Neural progenitor cell (in vitro differentiated cells): ENCODE results near the gene NDUFB4. TPM values are rescaled to one million over a fixed set of nuclear protein-coding genes. Genes with fewer than 3 reads are reported as not detected.
"Not testable (repeated sequence)": the region's sequence is repeated elsewhere in the genome, so short reads cannot be mapped to it uniquely, and the experiment has no call there.

ENCODE experiments used
- DNase-seq: peaks from one replicate; pipeline ENCODE4 v3.0.0-alpha.2; 2016; ENCODE audit warnings: low spot score
- H2AFZ ChIP-seq: fragments of 200-600 bp; sonication (generic); replicated peaks from 2 replicates; pipeline ENCODE4 v1.6.1; 2016; ENCODE audit warnings: antibody characterized with exemption
- H3F3A ChIP-seq: fragments of 200-600 bp; sonication (generic); 2 replicates; pipeline ENCODE4 v1.6.1; 2016; ENCODE audit warnings: antibody characterized with exemption, low read depth
- H3K27ac ChIP-seq: fragments of 200-600 bp; sonication (generic); 2 replicates; pipeline ENCODE4 v1.5.1; 2016; ENCODE audit warnings: mild to moderate bottlenecking
- H3K27me3 ChIP-seq: fragments of 200-600 bp; sonication (generic); 2 replicates; pipeline ENCODE4 v1.6.1; 2016; ENCODE audit warnings: mild to moderate bottlenecking, moderate library complexity
- H3K36me3 ChIP-seq: fragments of 200-600 bp; sonication (generic); 2 replicates; pipeline ENCODE4 v1.5.1; 2016
- H3K4me1 ChIP-seq: fragments of 200-600 bp; sonication (generic); 2 replicates; pipeline ENCODE4 v1.6.1; 2016; ENCODE audit warnings: mixed run types
- H3K4me2 ChIP-seq: fragments of 200-600 bp; sonication (generic); 2 replicates; pipeline ENCODE4 v1.6.1; 2016
- H3K4me3 ChIP-seq: fragments of 200-600 bp; sonication (generic); 2 replicates; pipeline ENCODE4 v1.5.1; 2016
- H3K79me2 ChIP-seq: fragments of 200-600 bp; sonication (generic); 2 replicates; pipeline ENCODE4 v1.6.1; 2016; ENCODE audit warnings: low read depth
- H3K9ac ChIP-seq: fragments of 200-600 bp; sonication (generic); 2 replicates; pipeline ENCODE4 v1.6.1; 2016
- H3K9me3 ChIP-seq: fragments of 200-600 bp; sonication (generic); 2 replicates; pipeline ENCODE4 v1.5.1; 2016; ENCODE audit warnings: low read depth
- H4K20me1 ChIP-seq: fragments of 200-600 bp; sonication (generic); 2 replicates; pipeline ENCODE4 v1.6.1; 2016; ENCODE audit warnings: low read depth
- H3K27ac Mint-ChIP-seq: 3 replicates; pipeline ENCODE4 v1.8.0; 2021; ENCODE audit warnings: mixed read lengths
- H3K27me3 Mint-ChIP-seq: 2 replicates; pipeline ENCODE4 v1.8.0; 2022; ENCODE audit warnings: low read depth, mild to moderate bottlenecking, inconsistent platforms, moderate library complexity, mixed read lengths; ENCODE audit not compliant: insufficient read depth
- H3K36me3 Mint-ChIP-seq: 3 replicates; pipeline ENCODE4 v1.8.0; 2021; ENCODE audit warnings: mixed read lengths
- H3K4me1 Mint-ChIP-seq: 3 replicates; pipeline ENCODE4 v1.8.0; 2021; ENCODE audit warnings: mixed read lengths
- H3K4me3 Mint-ChIP-seq: 3 replicates; pipeline ENCODE4 v1.8.0; 2021; ENCODE audit warnings: mild to moderate bottlenecking, moderate library complexity, mixed read lengths
- H3K9me3 Mint-ChIP-seq: 3 replicates; pipeline ENCODE4 v1.8.0; 2020; ENCODE audit warnings: mixed read lengths
- EZH2 ChIP-seq: fragments of 200-600 bp; sonication (generic); IDR thresholded peaks from 2 replicates; pipeline ENCODE4 v1.6.1; 2017; ENCODE audit warnings: antibody characterized with exemption, mild to moderate bottlenecking, moderate library complexity
- EZH2phosphoT487 ChIP-seq: fragments of 200-600 bp; sonication (generic); IDR thresholded peaks from 2 replicates; pipeline ENCODE4 v1.6.1; 2017; ENCODE audit warnings: antibody characterized with exemption
- total RNA-seq: library from RNA; depleted of rRNA; stranded (reverse); fragments of >200 nt; gene quantifications from 2 replicates; pipeline ENCODE4 v1.2.3, GENCODE V29; 2015; ENCODE audit warnings: low replicate concordance
- TF ChIP-seq, protein P1 (sequence below): fragments of 200-600 bp; sonication (generic); IDR thresholded peaks from 2 replicates; pipeline ENCODE4 v1.5.1; 2017; ENCODE audit warnings: antibody characterized with exemption, mild to moderate bottlenecking

The NDUFB4 gene
- total RNA-seq, 1 donor from 2014 or later: 132 TPM

DNA sequence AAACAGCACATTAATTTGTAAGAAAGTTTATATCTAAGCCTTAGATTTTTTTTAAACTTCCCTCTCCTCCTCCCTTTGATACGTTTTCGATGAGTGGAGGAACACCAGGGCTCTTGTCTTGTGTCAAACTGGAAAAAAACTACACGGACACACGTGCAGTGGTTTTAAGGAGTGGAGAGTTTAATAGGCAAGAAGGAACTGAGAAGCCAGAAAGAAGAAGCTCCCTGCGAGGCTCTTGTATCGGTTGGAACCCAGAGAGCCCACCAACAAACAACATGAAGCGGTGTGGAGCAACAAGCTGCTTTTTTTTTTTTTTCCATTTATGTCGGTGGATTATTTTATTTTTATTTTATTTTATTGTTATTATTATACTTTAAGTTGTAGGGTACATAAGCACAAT, 18.6 kb downstream of the NDUFB4 start:
- no peaks in the 10 kb centered on the region for H4K20me1 ChIP-seq
- no peaks in the 10 kb centered on the region for H3K27me3 ChIP-seq
- H3K4me1 ChIP-seq: no peaks in the 10 kb centered on the region
- no peak overlapping the region for H3K27ac Mint-ChIP-seq
- no peaks in the 10 kb centered on the region for H3K36me3 Mint-ChIP-seq
- H3K9ac ChIP-seq: no peak overlapping the region
- no peaks in the 10 kb centered on the region for H3K36me3 ChIP-seq
- DNase-seq: no peak
- TF ChIP-seq EZH2: no peak
- no peak for TF ChIP-seq EZH2phosphoT487
- TF ChIP-seq, protein P1, sequence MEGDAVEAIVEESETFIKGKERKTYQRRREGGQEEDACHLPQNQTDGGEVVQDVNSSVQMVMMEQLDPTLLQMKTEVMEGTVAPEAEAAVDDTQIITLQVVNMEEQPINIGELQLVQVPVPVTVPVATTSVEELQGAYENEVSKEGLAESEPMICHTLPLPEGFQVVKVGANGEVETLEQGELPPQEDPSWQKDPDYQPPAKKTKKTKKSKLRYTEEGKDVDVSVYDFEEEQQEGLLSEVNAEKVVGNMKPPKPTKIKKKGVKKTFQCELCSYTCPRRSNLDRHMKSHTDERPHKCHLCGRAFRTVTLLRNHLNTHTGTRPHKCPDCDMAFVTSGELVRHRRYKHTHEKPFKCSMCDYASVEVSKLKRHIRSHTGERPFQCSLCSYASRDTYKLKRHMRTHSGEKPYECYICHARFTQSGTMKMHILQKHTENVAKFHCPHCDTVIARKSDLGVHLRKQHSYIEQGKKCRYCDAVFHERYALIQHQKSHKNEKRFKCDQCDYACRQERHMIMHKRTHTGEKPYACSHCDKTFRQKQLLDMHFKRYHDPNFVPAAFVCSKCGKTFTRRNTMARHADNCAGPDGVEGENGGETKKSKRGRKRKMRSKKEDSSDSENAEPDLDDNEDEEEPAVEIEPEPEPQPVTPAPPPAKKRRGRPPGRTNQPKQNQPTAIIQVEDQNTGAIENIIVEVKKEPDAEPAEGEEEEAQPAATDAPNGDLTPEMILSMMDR: no peak
- H2AFZ ChIP-seq: no peak overlapping the region
- H3K9me3 Mint-ChIP-seq: no peaks in the 10 kb centered on the region
- H3K9me3 ChIP-seq: no peaks in the 10 kb centered on the region
- H3K4me1 Mint-ChIP-seq: peaks cover 5% of the 10 kb centered on the region
- no peak overlapping the region for H3K4me3 ChIP-seq
- H3K79me2 ChIP-seq: no peaks in the 10 kb centered on the region
- H3K27ac ChIP-seq: no peak overlapping the region
- H3K4me2 ChIP-seq: no peak overlapping the region
- no peaks in the 10 kb centered on the region for H3K27me3 Mint-ChIP-seq
- H3F3A ChIP-seq: no peaks in the 10 kb centered on the region
- no peak overlapping the region for H3K4me3 Mint-ChIP-seq

DNA sequence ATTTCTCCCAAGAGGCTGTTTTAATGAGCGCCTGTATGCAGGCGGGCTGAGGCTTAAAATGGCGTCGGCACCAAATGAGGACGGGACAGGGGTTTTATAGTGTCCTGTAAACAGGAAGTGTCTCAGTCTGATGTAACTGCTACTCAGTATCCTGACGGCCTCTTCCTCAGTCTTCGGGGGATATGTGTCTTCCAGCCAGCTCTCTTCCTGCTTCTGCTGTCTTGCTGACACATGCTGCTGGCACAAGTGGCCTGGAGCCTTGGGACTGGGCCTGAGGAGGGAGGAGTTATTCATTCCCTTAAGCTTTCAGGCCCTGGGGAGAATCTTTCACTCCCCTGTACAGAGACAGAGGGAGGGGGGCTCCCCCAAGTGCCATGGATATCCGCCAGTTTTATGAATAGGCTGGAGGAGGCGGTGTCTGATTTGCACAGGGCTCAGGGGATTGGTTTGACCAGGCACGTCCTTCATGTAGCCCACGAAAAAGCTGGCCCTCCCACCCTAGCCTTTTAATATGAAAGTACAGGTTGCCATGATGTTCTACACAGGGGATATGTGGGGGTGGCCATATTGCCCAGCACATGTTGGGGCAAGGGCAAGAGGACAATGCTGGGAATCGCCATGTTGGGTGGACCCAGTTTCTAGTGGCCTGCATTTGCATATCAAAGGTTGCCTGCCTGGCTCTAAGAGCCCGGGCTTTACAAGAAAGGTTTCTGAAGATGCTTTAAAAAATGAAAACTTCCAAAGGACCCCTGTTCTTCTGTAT, 19.9 kb downstream of the NDUFB4 start:
- H3K36me3 Mint-ChIP-seq: no peaks in the 10 kb centered on the region
- no peaks in the 10 kb centered on the region for H4K20me1 ChIP-seq
- H3K4me3 Mint-ChIP-seq: no peak overlapping the region
- H3K4me2 ChIP-seq: no peak overlapping the region
- no peaks in the 10 kb centered on the region for H3K27me3 ChIP-seq
- peak overlapping the region; percentile 64 for H2AFZ ChIP-seq
- TF ChIP-seq EZH2 (no peak), EZH2phosphoT487 (no peak)
- TF ChIP-seq, protein P1: no peak
- DNase-seq: no peak
- no peaks in the 10 kb centered on the region for H3K9me3 Mint-ChIP-seq
- no peaks in the 10 kb centered on the region for H3K9me3 ChIP-seq
- H3K79me2 ChIP-seq: no peaks in the 10 kb centered on the region
- no peaks in the 10 kb centered on the region for H3F3A ChIP-seq
- H3K27ac Mint-ChIP-seq: peak overlapping the region; percentile 4
- peaks cover 5% of the 10 kb centered on the region for H3K4me1 Mint-ChIP-seq
- H3K4me3 ChIP-seq: no peak overlapping the region
- no peak overlapping the region for H3K9ac ChIP-seq
- H3K36me3 ChIP-seq: no peaks in the 10 kb centered on the region
- H3K27me3 Mint-ChIP-seq: no peaks in the 10 kb centered on the region
- H3K27ac ChIP-seq: no peak overlapping the region
- no peaks in the 10 kb centered on the region for H3K4me1 ChIP-seq

DNA sequence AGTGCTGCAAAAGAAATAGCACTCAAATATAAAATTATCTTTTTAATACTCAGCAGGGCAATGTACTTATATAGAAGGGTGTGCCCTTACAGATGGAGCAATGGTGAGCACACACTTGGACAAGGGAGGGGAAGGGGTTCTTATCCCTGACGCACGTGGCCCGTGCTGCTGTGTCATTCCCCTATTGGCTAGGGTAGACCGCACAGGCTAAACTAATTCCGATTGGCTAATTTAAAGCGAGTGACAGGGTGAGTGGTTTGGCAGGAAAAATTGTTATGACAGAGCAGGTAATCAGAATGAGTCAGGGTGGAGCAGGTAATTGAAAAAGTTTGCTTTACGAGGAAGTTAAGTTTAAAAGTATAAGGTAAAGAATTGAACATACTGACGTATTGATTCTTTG, 20.6 kb downstream of the NDUFB4 start:
- not testable (repeated sequence) for H4K20me1 ChIP-seq, H3F3A ChIP-seq, H3K9ac ChIP-seq, H3K4me1 ChIP-seq, H3K27ac ChIP-seq, H3K27me3 ChIP-seq, H3K36me3 Mint-ChIP-seq, H3K4me3 ChIP-seq, H3K27me3 Mint-ChIP-seq, H3K9me3 ChIP-seq, DNase-seq, H3K4me2 ChIP-seq, H2AFZ ChIP-seq, H3K4me3 Mint-ChIP-seq, H3K9me3 Mint-ChIP-seq, H3K4me1 Mint-ChIP-seq, H3K79me2 ChIP-seq, H3K36me3 ChIP-seq
- H3K27ac Mint-ChIP-seq: peak overlapping the region; percentile 4

DNA sequence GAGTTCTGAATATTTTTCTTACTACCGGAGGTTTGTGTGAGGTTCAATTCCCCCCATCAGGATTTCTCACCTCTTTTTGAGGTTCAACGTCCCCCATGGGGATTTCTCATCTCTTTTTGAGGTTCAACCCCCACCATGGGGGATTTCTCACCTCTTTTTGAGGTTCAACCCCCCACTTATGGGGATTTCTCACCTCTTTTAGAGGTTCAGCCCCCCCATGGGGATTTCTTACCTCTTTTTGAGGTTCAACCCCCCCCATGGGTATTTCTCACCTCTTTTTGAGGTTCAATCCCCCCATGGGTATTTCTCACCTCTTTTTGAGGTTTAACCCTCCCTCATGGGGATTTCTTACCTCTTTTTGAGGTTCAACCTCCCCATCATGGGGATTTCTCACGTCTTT, 26.3 kb downstream of the NDUFB4 start:
- no peak overlapping the region for H3K9ac ChIP-seq
- peaks cover 12% of the 10 kb centered on the region for H3K4me1 Mint-ChIP-seq
- TF ChIP-seq EZH2phosphoT487 (no peak), EZH2 (no peak)
- TF ChIP-seq, protein P1: no peak
- no peaks in the 10 kb centered on the region for H3K9me3 ChIP-seq
- no peak overlapping the region for H3K4me3 ChIP-seq
- no peak overlapping the region for H3K27ac Mint-ChIP-seq
- H3K27me3 ChIP-seq: no peaks in the 10 kb centered on the region
- no peak overlapping the region for H3K27ac ChIP-seq
- no peak for DNase-seq
- no peaks in the 10 kb centered on the region for H4K20me1 ChIP-seq
- no peak overlapping the region for H3K4me2 ChIP-seq
- no peaks in the 10 kb centered on the region for H3F3A ChIP-seq
- H3K79me2 ChIP-seq: no peaks in the 10 kb centered on the region
- no peaks in the 10 kb centered on the region for H3K36me3 ChIP-seq
- no peaks in the 10 kb centered on the region for H3K9me3 Mint-ChIP-seq
- no peak overlapping the region for H2AFZ ChIP-seq
- H3K27me3 Mint-ChIP-seq: peaks cover 2% of the 10 kb centered on the region
- no peaks in the 10 kb centered on the region for H3K36me3 Mint-ChIP-seq
- H3K4me3 Mint-ChIP-seq: no peak overlapping the region
- H3K4me1 ChIP-seq: no peaks in the 10 kb centered on the region
